ENCODE measurements around the gene LZTS2.
"Not testable (repeated sequence)": the region's sequence is repeated elsewhere in the genome, so short reads cannot be mapped to it uniquely, and the experiment has no call there.

The LZTS2 gene

DNA sequence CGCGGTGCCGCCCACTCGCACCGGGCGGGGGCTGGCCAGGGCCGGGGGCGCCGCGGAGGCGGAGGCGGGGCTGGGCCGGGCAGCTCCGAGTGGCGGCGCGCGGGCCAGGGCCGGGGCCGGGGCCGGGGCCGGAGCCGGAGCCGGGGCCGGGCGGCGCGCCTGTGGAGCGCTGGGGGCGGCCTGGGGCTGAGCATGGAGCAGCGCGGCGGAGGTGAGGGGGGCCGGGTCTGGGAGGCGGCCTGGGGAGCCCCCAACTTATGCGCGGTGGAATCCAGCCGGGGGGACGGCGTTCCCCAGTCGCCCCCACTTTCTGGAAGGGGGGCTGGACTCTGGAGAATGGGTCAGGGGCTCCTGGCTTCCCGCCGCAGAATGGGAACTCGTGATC, at the start of gene LZTS2:
Gene LZTS2 (plus strand): TSS at position 67 of the 385 bp plus-strand sequence. CDS start 2,731 bp downstream, outside the sequence.
- no peak for DNase-seq (ENCODE audit: low read depth in 2 of 2, low spot score in 1 of 2)

DNA sequence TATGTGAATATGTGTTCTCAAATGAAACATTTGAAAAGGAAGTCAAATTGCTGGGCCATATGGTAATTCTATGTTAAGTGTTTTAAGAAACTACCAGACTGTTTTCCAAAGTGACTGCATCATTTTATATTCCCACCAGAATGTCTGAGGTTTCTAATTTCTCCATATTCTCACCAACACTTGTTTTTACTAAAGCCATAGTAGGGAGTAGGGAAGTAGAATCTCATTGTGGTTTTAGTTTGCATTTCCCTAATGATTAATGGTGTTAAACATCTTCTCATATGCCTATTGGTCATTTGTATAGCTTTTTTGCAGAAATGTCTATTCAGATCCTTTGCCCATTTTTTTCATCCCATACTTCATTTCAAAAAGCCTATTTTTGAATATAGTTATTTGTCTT, 39.4 kb upstream of the LZTS2 start:
- no peak for DNase-seq (ENCODE audit: low read depth in 2 of 2, low spot score in 1 of 2)

- no peak for DNase-seq (ENCODE audit: low read depth in 2 of 2, low spot score in 1 of 2)
These were observed 37.1 kb upstream of the LZTS2 start for GRCh38 chr10:100962351-100963080.

DNA sequence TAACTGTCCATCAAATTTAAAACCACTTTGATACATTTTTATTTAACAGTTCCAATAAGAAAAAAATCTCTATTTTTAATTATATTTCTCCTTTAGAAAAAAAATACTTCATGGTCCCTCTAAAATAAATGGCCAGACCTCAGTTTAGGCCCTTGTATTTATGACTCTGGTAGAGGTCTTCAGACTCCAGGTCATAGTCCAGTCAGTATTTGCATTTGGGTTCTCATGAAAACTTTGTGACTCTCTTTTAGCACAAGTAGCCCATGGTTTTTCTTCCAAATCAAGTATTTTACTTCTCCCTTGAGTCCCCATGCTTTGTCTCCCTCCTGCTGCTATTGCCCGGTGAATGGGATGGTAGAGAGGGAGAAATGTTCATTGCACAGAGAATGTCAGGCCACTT, 35.8 kb upstream of the LZTS2 start:
- DNase-seq (ENCODE audit: low read depth in 2 of 2, low spot score in 1 of 2) = no peak

DNA sequence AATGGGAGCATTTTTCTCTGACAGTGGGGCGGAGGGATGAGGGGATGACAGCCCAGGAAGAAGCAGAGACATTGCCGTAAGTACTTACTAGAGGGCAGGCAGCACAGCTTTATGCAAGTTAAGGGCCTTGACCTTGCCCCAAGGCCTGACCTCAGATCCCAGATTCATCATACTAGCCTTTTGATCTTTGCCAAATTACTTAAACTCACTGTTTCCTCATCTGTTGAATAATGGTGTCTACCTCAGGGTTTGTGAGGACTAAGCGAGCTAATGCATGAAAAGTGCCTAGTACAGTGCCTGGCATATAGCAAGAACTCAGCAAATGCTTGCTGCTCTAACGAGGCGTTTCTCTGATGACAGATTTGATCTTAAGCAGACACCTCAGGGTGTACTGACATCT, 33.8 kb upstream of the LZTS2 start:
- DNase-seq (ENCODE audit: low read depth in 2 of 2, low spot score in 1 of 2) = no peak

DNA sequence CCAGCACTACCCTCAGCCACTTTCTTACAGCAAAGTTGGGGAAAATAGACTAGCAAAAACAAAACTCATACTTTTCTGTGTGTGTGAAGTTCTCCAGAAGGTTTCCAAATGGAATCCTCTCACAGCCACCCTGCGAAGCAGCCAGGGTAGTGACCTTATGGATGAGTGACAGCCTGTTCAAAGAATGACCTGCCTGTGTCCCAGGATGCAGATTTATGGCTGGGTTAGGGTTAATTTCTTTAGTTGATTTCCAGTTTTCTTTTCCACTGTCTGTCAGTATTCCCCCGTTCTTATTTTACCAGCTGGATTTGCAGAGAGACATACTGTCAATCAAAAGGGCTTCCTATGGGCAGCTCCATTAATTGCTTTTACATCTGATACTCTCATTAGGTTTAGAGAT, 32.7 kb upstream of the LZTS2 start:
- no peak for DNase-seq (ENCODE audit: low read depth in 2 of 2, low spot score in 1 of 2)

- DNase-seq (ENCODE audit: low read depth in 2 of 2, low spot score in 1 of 2) = no peak
These were observed 32.3 kb upstream of the LZTS2 start for GRCh38 chr10:100967332-100967731.

DNA sequence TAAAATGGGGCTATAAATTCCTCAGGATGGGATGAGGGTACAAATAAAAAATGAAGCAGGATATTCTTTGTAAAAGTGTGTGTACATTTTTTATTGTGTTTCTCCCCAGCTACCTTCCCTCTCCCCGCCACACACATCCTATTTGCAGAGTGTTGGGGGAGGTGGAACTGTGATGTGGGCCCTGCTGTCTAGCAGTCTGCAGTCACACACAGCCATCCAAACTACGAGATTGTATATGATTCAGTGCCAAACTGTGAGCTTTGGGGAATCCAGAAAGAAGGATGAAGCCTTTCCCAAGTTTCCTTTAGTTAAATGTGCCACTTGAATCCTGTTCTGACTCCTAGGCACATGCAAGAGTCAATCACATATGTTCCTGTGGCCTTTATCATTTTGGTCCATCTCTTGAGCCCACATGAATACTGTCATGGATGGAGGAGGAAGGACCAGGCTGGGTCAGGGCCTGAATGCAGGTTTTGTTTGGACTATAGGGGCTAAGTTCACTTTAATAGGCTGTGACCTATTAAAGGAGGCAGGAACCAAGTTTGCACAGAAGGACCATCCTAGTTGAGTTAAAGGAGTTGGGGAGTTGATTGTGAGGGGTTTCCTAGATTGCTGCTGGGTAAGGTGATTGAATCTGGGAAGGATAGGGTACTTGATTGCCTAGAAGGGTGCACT, 31.4 kb upstream of the LZTS2 start:
- DNase-seq (ENCODE audit: low read depth in 2 of 2, low spot score in 1 of 2) = no peak

DNA sequence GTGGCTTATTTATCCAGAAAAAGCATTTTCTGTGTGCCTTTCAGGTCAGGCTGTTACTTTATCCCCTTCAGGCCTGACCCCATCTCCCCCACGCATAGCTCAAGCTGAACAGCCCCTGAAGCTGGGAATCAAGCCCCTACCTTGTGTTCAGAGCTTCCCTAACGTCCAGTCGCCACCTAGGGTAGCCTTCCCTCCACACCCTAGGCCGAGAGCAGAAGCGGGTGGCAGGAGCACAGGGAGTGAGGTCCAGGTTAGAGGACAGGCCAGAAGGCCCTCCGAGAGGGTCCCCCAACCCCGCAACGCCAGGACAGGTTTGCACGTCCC, 30.8 kb upstream of the LZTS2 start:
- DNase-seq (ENCODE audit: low read depth in 2 of 2, low spot score in 1 of 2) = no peak

DNA sequence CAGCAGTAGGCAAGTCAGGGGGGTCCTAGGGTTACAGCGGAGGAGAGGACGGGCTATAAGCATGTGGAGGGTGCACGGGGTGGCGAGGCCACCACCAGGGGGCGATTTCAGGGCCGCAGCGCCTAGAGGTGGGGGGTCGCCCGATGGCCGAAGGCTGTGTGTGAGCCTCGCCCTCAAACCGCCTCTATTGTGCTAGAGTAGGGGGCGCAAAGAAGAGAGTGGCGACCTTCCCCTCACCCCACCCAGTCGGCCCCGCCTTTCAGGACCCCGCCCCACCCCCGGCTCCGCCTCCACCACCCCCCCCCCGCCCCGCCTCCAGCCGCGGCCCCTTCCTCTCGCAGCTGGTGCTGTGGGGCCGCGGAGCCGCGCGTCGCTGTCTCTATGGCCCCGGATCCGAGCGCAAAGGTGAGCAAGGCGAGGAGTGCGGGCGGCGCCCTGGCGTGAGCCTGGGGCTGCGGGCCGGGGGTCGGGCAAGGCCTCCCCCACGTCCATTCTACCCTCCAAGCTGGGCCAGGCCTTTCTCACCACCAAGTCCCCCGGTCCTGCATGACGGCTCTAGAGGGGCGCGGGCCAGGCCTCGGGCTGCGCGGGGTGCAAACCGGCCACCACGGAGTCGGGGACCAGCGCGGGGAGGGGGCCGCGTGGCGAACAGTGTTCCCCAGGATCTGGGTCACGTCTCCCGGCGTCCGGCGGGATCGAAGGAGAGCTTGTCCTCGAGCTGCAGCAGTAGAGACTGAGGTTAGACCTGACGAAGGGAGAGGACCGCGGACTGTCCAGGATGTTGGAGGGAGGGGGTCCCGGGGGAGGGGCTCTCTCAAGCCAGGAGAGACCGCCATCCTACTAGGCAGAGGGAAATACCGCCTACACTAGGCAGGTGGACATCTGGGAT, 30.2 kb upstream of the LZTS2 start, which contains the start of gene SEMA4G:
Gene SEMA4G (plus strand): TSS at position 318 of the 889 bp plus-strand sequence. CDS start 3,409 bp downstream, outside the sequence.
- DNase-seq (ENCODE audit: low read depth in 2 of 2, low spot score in 1 of 2) = no peak

GRCh38 chr10:100970076-100970913, 29.3 kb upstream of the LZTS2 start:
- peak; percentile 18 to 25 for DNase-seq (ENCODE audit: low read depth in 2 of 2, low spot score in 1 of 2)

DNA sequence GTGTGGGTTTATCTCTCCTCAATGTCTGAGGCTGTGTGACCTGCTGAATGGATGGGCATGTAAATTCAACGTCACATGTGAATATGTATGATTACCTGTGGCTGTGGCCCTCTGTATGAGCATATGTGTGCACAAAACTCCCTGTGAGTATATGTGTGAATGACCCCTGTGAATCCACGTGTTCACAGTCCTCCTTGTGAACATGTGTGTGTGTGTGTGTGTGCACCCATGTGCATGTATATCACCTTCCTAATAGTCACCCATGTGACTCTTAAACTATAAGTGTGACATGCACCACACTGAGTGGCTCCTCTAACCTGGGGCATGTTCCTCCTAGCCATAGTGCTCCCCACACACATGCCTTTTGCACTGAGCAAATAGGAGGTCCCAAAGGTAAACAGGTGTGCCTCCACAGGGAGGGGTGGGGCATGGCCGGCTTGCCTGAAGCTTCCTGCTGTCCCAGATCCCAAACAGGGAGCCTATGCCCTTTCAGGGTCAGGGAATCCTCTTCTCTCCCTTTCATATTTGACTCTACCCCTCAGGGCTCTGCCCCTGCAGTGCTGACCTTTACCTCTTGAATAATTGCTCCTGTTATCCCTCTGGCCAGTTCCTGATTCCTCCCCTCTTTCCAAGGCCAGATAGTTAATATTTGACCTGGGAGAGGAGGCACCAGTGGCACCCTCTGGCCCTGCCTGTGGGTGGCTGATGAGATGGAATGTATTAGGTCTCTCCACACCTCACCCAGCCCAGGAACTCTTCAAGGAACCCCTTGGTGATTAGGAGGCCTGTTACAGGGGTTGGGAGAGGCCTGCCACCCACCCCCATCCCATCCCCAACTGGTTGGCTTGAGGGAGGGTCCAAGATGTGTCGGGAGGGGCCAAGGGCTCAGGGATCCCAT, 28.4 kb upstream of the LZTS2 start:
- DNase-seq (ENCODE audit: low read depth in 2 of 2, low spot score in 1 of 2) = no peak

DNA sequence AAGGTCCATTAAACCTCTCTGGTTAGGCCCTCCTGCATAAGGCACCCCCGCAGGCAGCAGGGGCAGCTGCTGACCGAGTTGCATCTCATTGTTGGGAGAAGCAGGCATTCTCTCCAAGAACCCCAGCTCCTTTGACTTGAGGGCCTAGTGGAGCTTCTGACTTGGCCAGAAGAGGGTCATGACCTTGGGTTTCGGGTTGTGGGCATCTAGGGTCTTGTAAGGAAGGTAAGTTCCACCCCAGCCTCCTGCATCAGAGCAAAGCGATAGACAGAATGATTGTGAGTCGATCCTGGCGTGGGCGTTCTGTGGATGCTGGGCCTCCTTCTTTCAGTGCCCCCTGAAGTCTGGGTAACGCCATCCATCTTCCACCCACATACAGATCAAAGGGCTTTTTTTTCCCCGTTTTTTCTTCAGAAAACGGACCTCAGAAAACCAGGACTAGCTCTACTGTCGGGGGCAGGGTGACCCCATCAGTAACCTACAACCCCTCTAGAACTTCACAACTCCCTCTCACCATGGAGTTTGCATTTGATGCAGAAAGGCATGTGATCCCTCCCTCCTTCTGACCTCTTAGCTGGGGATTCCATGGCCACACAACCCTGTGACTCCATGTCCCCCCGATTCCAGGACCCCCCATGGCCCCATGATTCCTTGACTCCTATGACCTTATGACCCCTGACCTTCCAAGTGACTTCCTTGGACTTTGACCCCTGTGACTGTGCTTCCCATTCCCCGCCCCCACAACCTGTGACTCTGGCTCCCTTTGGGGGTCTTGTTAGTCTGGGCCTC, 27.3 kb upstream of the LZTS2 start:
- no peak for DNase-seq (ENCODE audit: low read depth in 2 of 2, low spot score in 1 of 2)

DNA sequence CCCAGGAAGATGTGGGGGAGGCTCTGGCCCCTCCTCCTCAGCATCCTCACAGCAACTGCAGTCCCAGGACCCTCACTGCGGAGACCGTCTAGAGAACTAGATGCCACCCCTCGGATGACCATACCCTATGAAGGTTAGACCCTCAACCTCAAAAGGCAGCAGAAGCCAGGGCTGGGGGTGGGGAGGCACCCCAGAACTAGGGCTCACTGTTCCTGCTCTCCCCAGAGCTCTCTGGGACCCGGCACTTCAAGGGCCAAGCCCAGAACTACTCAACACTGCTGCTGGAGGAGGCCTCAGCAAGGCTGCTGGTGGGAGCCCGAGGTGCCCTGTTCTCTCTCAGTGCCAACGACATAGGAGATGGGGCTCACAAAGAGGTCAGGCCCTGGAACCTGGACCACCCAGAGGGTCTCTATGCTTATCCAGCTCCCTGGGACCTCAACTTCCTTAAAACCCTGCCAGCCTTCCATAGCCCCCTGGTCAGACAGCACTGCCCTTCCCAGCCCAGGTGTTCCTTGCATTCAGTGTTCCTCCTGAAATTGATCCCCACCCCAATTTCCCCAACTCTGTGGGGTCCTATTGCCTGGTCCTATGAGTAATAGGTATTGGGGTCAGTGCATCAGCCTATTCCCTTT, 26.6 kb upstream of the LZTS2 start:
- no peak for DNase-seq (ENCODE audit: low read depth in 2 of 2, low spot score in 1 of 2)

DNA sequence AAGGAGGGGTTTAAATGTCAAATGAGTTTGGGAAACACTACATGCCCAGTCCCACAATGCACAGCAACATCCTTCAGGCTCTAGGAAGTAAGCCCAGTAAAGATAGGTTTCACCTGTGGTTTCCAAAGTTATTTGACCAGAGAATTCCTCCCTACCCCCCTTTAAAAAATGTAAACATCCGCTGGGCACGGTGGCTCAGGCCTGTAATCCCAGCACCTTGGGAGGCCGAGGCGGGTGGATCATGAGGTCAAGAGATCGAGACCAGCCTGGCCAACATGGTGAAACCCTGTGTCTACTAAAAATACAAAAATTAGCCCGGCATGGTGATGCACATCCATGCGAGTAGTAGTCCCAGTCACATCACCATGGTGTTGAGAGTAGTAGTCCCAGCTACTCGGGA, 24.2 kb upstream of the LZTS2 start:
- DNase-seq (ENCODE audit: low read depth in 2 of 2, low spot score in 1 of 2) = not testable (repeated sequence)

GRCh38 chr10:100976906-100977305, 22.7 kb upstream of the LZTS2 start:
- no peak for DNase-seq (ENCODE audit: low read depth in 2 of 2, low spot score in 1 of 2)

DNA sequence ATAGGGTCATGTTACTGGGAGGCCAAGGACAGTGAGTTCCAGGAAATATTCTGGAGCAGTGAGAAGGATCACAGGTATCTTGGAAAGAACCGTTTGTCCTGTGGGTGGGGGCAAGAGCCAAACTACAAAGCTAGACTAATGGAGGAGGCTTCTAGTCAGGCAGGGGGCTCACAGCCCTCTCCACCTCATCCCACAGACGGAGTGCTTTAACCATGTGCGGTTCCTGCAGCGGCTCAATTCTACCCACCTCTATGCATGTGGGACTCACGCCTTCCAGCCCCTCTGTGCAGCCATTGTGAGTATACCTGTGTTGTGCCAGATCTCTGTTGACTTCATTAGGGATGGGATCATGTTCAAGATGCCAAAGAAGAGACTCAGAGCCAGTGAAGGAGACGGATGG, 22.2 kb upstream of the LZTS2 start:
- no peak for DNase-seq (ENCODE audit: low read depth in 2 of 2, low spot score in 1 of 2)

DNA sequence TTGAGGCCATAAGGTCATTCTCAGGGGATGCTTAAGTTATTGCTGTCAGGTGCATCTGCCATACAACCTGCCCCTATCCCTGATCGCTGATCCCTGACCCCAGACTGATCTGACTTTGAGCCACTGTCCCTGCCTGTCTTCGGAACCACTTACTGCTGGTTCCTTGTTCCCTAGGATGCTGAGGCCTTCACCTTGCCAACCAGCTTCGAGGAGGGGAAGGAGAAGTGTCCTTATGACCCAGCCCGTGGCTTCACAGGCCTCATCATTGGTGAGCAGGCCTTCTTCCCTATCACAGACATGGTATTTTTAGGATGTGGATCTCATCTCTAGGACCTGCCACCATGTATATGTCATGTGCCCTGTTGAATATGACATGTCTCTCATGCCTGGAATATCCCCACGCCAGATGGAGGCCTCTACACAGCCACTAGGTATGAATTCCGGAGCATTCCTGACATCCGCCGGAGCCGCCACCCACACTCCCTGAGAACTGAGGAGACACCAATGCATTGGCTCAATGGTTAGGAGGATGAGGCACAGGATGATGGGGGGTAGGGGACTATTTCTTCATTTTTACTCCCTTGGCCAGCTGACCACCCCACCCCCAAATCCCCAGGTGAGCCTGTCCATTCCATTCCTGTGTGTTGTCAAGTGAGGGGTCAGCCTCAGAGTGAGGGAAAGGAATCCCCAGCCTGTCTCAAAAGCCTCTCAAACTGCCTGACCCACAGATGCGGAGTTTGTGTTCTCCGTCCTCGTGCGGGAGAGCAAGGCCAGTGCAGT, 21.3 kb upstream of the LZTS2 start:
- no peak for DNase-seq (ENCODE audit: low read depth in 2 of 2, low spot score in 1 of 2)
